GM12891 (cell line): ENCODE results near the gene LAMB4.

Experiments used
- POLR2A ChIP-seq: IDR thresholded peaks from 2 replicates; pipeline ENCODE4 v1.6.1; 2011; ENCODE audit warnings: low read depth, low read length, control low read depth
- TAF1 ChIP-seq: IDR thresholded peaks from 2 replicates; pipeline ENCODE4 v1.6.1; 2011; ENCODE audit warnings: low read depth, low read length, control low read depth

DNA sequence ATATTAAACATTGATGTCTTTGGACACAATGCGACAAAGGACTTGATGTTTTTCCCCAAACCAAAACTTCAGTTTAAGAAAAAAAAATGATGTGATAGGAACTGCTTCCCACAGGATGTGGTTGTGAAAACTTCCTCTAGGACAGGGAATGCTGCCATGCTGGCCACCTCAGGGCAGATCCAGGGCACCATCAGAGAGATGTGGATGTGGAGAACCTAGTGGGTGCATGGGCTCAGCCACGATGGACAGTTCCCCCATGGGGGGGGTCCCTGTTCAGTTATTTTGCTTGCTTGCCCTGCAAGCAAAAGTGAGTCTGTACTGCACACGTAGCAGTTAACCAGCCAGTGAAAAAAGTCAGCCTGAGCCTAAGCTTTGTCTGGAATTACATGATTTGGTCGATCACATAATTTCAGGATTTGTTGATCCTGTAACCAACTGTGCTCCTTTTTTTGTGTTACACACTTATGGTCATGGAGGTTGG is 36.3 kb downstream of the LAMB4 start:
- TF ChIP-seq POLR2A (no peak), TAF1 (no peak)
